Spleen (tissue), 7 donors: Measurements from ENCODE around the gene ATXN7L1.

Experiments used
- CTCF ChIP-seq, 11 experiments: fragments of 200-600 bp in 7 of 11; fragments of 450-650 bp in 4 of 11; sonication (generic) in 4 of 11; IDR thresholded peaks in 8 of 11; conservative IDR thresholded peaks in 3 of 11; 1 replicate in 7 of 11; 2 replicates in 4 of 11; pipeline versions ENCODE4 v1.4.0 to v1.8.0; 2016 to 2021; ENCODE audit warnings: antibody characterized with exemption in 11 of 11, inconsistent platforms in 4 of 11, mild to moderate bottlenecking in 1 of 11
- POLR2A ChIP-seq, 3 donors: fragments of 450-650 bp; IDR thresholded peaks; one replicate each; pipeline ENCODE4 v1.5.1; 2017; ENCODE audit warnings: antibody characterized with exemption in 3 of 3, mild to moderate bottlenecking in 1 of 3
- donor health status: DM: no; HTN: no; CAD: no; lungs with moderate emphysema.
- donor health status: DM: no; HTN: no; CAD: no.
- donor health status: DM: no; HTN: no; CAD: no.

- TF ChIP-seq CTCF (IDR thresholded peaks at IDR 0.05 in 8 of 11, conservative IDR thresholded peaks at IDR 0.05 in 3 of 11) (no peak), POLR2A (IDR thresholded peaks at IDR 0.05) (no peak)
Measured at GRCh38 chr7:105863876-105864275, 12.5 kb downstream of the ATXN7L1 start.
